NT2/D1 (cell line): ENCODE data around the gene COX19.

Source experiments
- SUZ12 ChIP-seq: IDR thresholded peaks from 2 replicates; pipeline ENCODE4 v1.6.1; 2011; ENCODE audit not compliant: insufficient read length, insufficient read depth; ENCODE audit errors: extremely low read depth
- YY1 ChIP-seq: IDR thresholded peaks from 2 replicates; pipeline ENCODE4 v1.6.1; 2011; ENCODE audit not compliant: insufficient read length, insufficient read depth

DNA sequence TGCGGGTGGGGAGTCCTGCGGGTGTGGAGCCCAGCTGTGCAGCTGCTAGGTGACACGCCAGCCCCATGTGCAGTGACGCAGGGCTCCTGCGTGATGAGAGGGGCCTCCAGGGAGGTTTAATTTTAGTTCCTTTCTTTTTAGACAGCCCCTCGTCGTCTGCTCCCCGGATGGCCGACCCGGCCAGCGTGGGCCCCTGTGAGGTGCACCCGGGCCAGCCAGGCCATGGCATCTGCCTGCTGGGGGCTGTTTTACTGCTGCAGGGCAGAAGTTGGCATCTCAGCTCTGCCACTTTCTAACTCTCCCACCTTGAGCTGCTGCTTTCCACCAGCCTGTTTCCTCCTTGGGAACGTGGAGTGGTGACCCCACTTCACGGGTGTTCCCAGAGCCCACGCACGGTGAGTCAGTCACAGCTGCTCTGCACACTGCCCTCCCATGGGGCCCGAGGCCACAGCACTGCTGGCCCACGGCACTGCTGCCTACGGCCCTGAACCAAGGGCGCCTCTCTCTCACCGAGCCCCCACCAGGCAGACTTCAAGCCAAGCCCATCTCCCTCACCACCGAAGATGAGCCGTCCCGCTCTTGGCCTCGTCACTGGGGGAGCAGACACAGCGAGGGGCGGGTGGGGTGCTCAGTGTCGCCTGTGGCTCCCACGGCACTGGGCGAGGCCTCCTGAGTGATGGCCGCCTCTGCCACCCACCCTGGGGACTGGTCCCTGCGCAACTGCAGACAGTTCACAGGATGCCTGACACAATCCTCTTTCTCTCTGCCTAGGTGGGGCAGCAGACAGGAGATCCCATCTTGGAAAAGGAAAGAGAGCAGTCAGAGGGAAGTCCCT lies 28.9 kb upstream of the COX19 start:
- TF ChIP-seq YY1 (no peak), SUZ12 (no peak)
